SH-SY5Y (cell line): ENCODE measurements around the gene CFAP251.

Experiments used
- GATA2 ChIP-seq: IDR thresholded peaks from 2 replicates; pipeline ENCODE4 v1.6.1; 2011; ENCODE audit warnings: mild to moderate bottlenecking, low read depth, low read length
- GATA3 ChIP-seq: IDR thresholded peaks from 2 replicates; pipeline ENCODE4 v1.6.1; 2011; ENCODE audit warnings: low read depth, mild to moderate bottlenecking, low read length, moderate library complexity

- no peak for TF ChIP-seq GATA2
- TF ChIP-seq GATA3: no peak
These were observed 34.8 kb downstream of the CFAP251 start for GRCh38 chr12:121953117-121953692.
